Transverse colon (tissue), 4 donors: Measurements from ENCODE around the gene CKS1B. TPM values are rescaled to one million over a fixed set of nuclear protein-coding genes. Genes with fewer than 3 reads are reported as not detected.
A peak's percentile ranks its signal among the peaks of the same experiment; 100 is the strongest.

Experiments used
- DNase-seq: peaks from one replicate; pipeline ENCODE4 v3.0.0-alpha.2; 2019
- H3K27ac ChIP-seq, 4 donors: fragments of 200-600 bp; sonication (generic); 2 replicates each; pipeline ENCODE4 v1.5.1; 2016 to 2018; ENCODE audit warnings: inconsistent platforms in 4 of 4
- H3K27me3 ChIP-seq: fragments of 200-600 bp; sonication (generic); 2 replicates; pipeline ENCODE4 v1.5.1; 2017; ENCODE audit warnings: inconsistent platforms
- H3K36me3 ChIP-seq, 4 donors: fragments of 200-600 bp; sonication (generic); 2 replicates each; pipeline ENCODE4 v1.5.1; 2017 to 2019; ENCODE audit warnings: inconsistent platforms in 4 of 4
- H3K4me1 ChIP-seq, 4 donors: fragments of 200-600 bp; sonication (generic); 2 replicates each; pipeline ENCODE4 v1.5.1; 2017 to 2020; ENCODE audit warnings: inconsistent platforms in 4 of 4
- H3K4me3 ChIP-seq, 4 donors: fragments of 200-600 bp; sonication (generic); 1 replicate in 1 of 4; 2 replicates in 3 of 4; pipeline versions ENCODE4 v1.5.1 to v1.6.1; 2017 to 2019; ENCODE audit warnings: inconsistent platforms in 4 of 4
- H3K9me3 ChIP-seq, 2 donors: fragments of 200-600 bp; sonication (generic); 2 replicates each; pipeline ENCODE4 v1.5.1; 2017 to 2019; ENCODE audit warnings: inconsistent platforms in 2 of 2
- CTCF ChIP-seq, 5 experiments: fragments of 200-600 bp in 3 of 5; fragments of 450-650 bp in 2 of 5; sonication (generic) in 3 of 5; IDR thresholded peaks; 1 replicate in 2 of 5; 2 replicates in 3 of 5; pipeline ENCODE4 v1.5.1; 2016 to 2017; ENCODE audit warnings: antibody characterized with exemption in 5 of 5, inconsistent platforms in 3 of 5, mild to moderate bottlenecking in 2 of 5, moderate library complexity in 1 of 5
- EP300 ChIP-seq: sonication (generic); formaldehyde crosslinking; IDR thresholded peaks from one replicate; pipeline ENCODE4 v1.6.1; 2017; ENCODE audit warnings: antibody characterized with exemption, low read depth
- POLR2A ChIP-seq: fragments of 450-650 bp; IDR thresholded peaks from one replicate; pipeline ENCODE4 v1.6.1; 2016; ENCODE audit warnings: antibody characterized with exemption, mild to moderate bottlenecking, moderate library complexity
- POLR2AphosphoS5 ChIP-seq, 3 donors: sonication (generic); formaldehyde crosslinking; IDR thresholded peaks; one replicate each; pipeline ENCODE4 v1.6.1; 2016; ENCODE audit warnings: antibody characterized with exemption in 3 of 3
- WGBS, 2 donors: methylation state at CpG; one replicate each; pipeline ENCODE4 v1.1.5; 2018; ENCODE audit warnings: low coverage in 1 of 2; 5-methylcytosine and 5-hydroxymethylcytosine counted together
- in situ Hi-C, 4 donors: fragments of 200-750 bp; cut with MboI; loops; one replicate each; pipeline versions ENCODE4 v1.15.0 to v1.15.1; 2017; ENCODE audit warnings: low sequenced_read_pairs in 3 of 4, low pct_ligation_motif_present in 1 of 4, low pct_unique_long_range_greater_than_20kb in 1 of 4
- intact Hi-C: fragments of 100-400 bp; cut with DNase I; formaldehyde crosslinking; loops from one replicate; pipeline ENCODE4 v1.15.1; 2023; ENCODE audit warnings: low total_unique reads
- total RNA-seq, 4 donors: library from RNA; depleted of rRNA; stranded (reverse); fragments of >200 nt; gene quantifications; one replicate each; pipeline ENCODE4 v1.1.0, GENCODE V29; 2016

CKS1B gene
- total RNA-seq, 4 donors from 2014 or later = 28.9 to 41.4 (median 35.2) TPM; not detected in 1

- Histone ChIP-seq H3K4me3 (no peak overlapping the region), H3K4me1 (peaks cover 28 to 53% (median 43%) of the 10 kb centered on the region in 4 donors), H3K27me3 (no peaks in the 10 kb centered on the region), H3K27ac (peak overlapping the region in 1 of 4 donors; percentile 7), H3K36me3 (peaks cover 0 to 32% (median 12%) of the 10 kb centered on the region in 4 donors), H3K9me3 (no peaks in the 10 kb centered on the region)
- intact Hi-C loops = loop anchor here (5.0 kb wide), 1 partner anchor 35 kb away; the partner anchor contains the start of gene ZBTB7B
- DNase-seq = no peak
- in situ Hi-C loops = loop anchor here in 3 of 4 donors (25.0 kb wide), 1 partner anchor 95 kb away; the partner anchor contains the start of genes ADAM15 (in 3 of the 3) and EFNA4 (in 3 of the 3)
- TF ChIP-seq POLR2A (no peak), CTCF (IDR thresholded peaks at IDR 0.05) (no peak), EP300 (no peak), POLR2AphosphoS5 (IDR thresholded peaks at IDR 0.05) (no peak)
- WGBS, 2 donors = 33 to 82% methylated on average over 1 to 5 of the region's 5 CpGs
Measured at GRCh38 chr1:154967331-154967950, 7.0 kb upstream of the CKS1B start.

GRCh38 chr1:154968731-154969130 is 5.8 kb upstream of the CKS1B start:
- TF ChIP-seq EP300 (no peak), POLR2AphosphoS5 (IDR thresholded peaks at IDR 0.05) (no peak), POLR2A (no peak), CTCF (IDR thresholded peaks at IDR 0.05) (no peak)
- peaks cover 29 to 51% (median 44%) of the 10 kb centered on the region in 4 donors for H3K4me1 ChIP-seq
- H3K4me3 ChIP-seq = no peak overlapping the region
- no peaks in the 10 kb centered on the region for H3K9me3 ChIP-seq
- peaks cover 0 to 32% (median 10%) of the 10 kb centered on the region in 4 donors for H3K36me3 ChIP-seq
- WGBS, 2 donors = 89% methylated on average over 3 of the region's 3 CpGs; no CpG with 5 or more reads in 1 of the 2 donors
- H3K27ac ChIP-seq = peak overlapping the region; percentile 97 to 99 (median 99)
- DNase-seq = no peak
- intact Hi-C loops = loop anchor here (5.0 kb wide), 1 partner anchor 34 kb away; the partner anchor contains the start of gene ZBTB7B
- in situ Hi-C loops = loop anchor here in 3 of 4 donors (25.0 kb wide), 1 partner anchor 94 kb away; the partner anchor contains the start of genes ADAM15 (in 3 of the 3) and EFNA4 (in 3 of the 3)
- H3K27me3 ChIP-seq = no peaks in the 10 kb centered on the region

- WGBS, 2 donors = 70 to 83% methylated on average over 2 to 5 of the region's 5 CpGs
- Histone ChIP-seq H3K4me3 (peak overlapping the region in 1 of 4 donors; percentile 46), H3K9me3 (no peaks in the 10 kb centered on the region), H3K4me1 (peaks cover 29 to 51% (median 44%) of the 10 kb centered on the region in 4 donors), H3K27ac (peak overlapping the region; percentile 97 to 99 (median 99)), H3K36me3 (peaks cover 0 to 29% (median 7%) of the 10 kb centered on the region in 4 donors), H3K27me3 (no peaks in the 10 kb centered on the region)
- TF ChIP-seq CTCF (IDR thresholded peaks at IDR 0.05) (no peak), EP300 (no peak), POLR2AphosphoS5 (IDR thresholded peaks at IDR 0.05) (no peak), POLR2A (no peak)
- DNase-seq = no peak
- intact Hi-C loops = loop anchor here (5.0 kb wide), 1 partner anchor 33 kb away; the partner anchor contains the start of gene ZBTB7B
- in situ Hi-C loops = loop anchor here in 3 of 4 donors (25.0 kb wide), 1 partner anchor 93 kb away; the partner anchor contains the start of genes ADAM15 (in 3 of the 3) and EFNA4 (in 3 of the 3)
Measured at GRCh38 chr1:154969246-154969645, 5.2 kb upstream of the CKS1B start.

- intact Hi-C loops = loop anchor here (5.0 kb wide), 1 partner anchor 32 kb away; the partner anchor contains the start of gene ZBTB7B
- WGBS, 2 donors = 43 to 54% methylated on average over 9 to 21 of the region's 22 CpGs
- in situ Hi-C loops = loop anchor here in 3 of 4 donors (25.0 kb wide), 1 partner anchor 92 kb away; the partner anchor contains the start of genes ADAM15 (in 3 of the 3) and EFNA4 (in 3 of the 3)
- Histone ChIP-seq H3K4me3 (peak overlapping the region; percentile 20 to 46 (median 26)), H3K4me1 (peaks cover 29 to 51% (median 44%) of the 10 kb centered on the region in 4 donors), H3K9me3 (no peaks in the 10 kb centered on the region), H3K27ac (peak overlapping the region; percentile 97 to 99 (median 99)), H3K36me3 (peaks cover 0 to 24% (median 5%) of the 10 kb centered on the region in 4 donors), H3K27me3 (no peaks in the 10 kb centered on the region)
- no peak for TF ChIP-seq POLR2AphosphoS5 (IDR thresholded peaks at IDR 0.05)
- no peak for DNase-seq
Measured at GRCh38 chr1:154969860-154970452, 4.5 kb upstream of the CKS1B start.
